Muscle of back (tissue), 11 donors: Measurements from ENCODE around the gene COL4A5. TPM values are rescaled to one million over a fixed set of nuclear protein-coding genes. Genes with fewer than 3 reads are reported as not detected.

Experiments
- DNase-seq, 3 donors: peaks; one replicate each; pipeline versions ENCODE4 v3.0.0 to v3.0.0-alpha.2; 2013
- polyA plus RNA-seq, 10 donors: library from polyadenylated mRNA; unstranded; fragments of 120-200 nt; gene quantifications; one replicate each; pipeline ENCODE4 v1.2.1, GENCODE V29; 2013; ENCODE audit not compliant: insufficient read length in 10 of 10

The COL4A5 gene
- polyA plus RNA-seq, 10 donors: 15.2 to 39.7 (median 21.1) TPM

GRCh38 chrX:108737754-108738153, 298.1 kb downstream of the COL4A5 start:
- DNase-seq: no peak

GRCh38 chrX:108740299-108740774, 300.7 kb downstream of the COL4A5 start:
- DNase-seq: no peak

Other genes starting within 250 kb of the COL4A5 start
- gene COL4A6, start 1.4 kb upstream of the COL4A5 start, polyA plus RNA-seq: 1 to 10 TPM; 1.2 to 4.6 (median 1.6) TPM